Activated effector memory CD4-positive, alpha-beta T cell treated with anti-CD3 and anti-CD28 coated beads, Interleukin-2, amount 50 U/mL, for 16 hours (primary cell): ENCODE results near the gene GALNT17.
"Not testable (repeated sequence)": the region's sequence is repeated elsewhere in the genome, so short reads cannot be mapped to it uniquely, and the experiment has no call there.

Source experiments
- DNase-seq: peaks from one replicate; pipeline ENCODE4 v3.0.0-alpha.2; 2020

The GALNT17 gene

DNA sequence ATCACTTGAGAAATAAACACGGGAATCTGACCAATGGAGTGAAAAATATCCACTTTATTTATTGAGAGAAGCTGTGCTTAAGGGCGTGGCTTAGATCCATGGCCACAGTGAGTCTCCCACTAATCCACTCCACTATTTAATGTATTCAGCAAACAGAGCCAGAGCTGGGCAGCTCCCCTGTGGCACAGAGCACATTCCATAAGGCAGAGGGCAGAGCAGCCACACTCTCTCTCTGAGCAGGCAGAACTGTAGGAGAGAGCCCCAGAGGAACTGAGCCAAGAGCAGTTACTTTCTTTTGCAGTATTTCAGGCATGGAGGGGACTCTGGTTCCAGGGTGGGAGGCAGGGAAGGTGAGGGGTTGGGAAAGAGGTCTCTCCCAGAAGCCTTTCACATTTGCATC is 106.0 kb downstream of the GALNT17 start:
- DNase-seq, result no peak

- DNase-seq, result no peak
These were observed 106.8 kb downstream of the GALNT17 start for GRCh38 chr7:71238581-71239295.

DNA sequence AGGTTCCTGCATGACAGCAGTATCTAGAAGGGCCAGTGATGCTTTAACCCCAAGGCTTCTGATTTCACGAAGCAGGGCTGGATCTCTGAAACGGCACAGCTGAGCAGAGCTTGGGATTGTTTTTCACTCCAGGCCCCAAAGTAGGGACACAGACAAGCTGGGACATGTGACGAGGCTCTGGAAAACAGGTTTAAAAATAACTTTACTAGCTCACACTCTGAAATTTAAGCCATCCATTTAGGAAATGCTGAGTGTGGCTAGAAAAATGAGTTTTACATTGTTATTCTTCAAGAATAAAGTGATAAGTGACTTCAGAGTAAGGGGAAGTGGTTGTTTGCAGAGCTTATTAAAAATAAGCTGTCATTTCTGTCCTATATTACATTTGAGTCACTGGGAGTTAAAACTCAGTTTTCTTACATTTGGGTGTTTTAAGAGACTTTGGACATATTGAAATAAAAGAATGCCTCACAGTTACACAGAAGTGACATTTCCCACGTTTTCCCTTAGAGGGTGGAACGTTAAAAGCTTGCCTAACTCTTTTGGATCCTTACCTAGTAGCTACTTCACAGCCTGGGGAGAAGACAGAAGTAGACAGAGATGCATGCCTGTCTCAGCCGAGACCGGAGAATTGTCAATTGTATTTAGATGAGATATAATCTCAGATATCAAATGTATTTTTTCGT is 107.8 kb downstream of the GALNT17 start:
- no peak for DNase-seq

GRCh38 chr7:71243736-71244410 is 111.9 kb downstream of the GALNT17 start:
- DNase-seq, result no peak

DNA sequence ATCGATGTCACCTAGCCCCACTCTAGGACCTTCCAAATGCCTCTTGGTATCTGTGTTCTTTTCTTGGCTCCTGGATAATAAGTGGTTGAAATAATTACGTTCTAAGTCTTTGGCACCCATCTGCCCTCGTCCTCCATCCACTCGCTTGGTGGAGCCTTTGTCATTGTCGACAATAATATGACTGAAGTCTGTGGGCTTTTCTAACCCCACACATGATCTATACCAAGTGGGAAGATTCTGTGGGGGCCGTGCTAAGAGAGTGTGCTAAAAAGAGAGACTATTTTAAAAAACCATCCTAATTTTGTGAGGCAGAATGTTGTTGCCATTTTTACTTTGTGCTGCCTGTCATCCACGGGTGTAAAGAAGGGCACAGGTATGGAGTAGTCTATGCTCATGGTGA is 113.1 kb downstream of the GALNT17 start:
- no peak for DNase-seq

- DNase-seq, result no peak
These were observed 119.8 kb downstream of the GALNT17 start for GRCh38 chr7:71251706-71252105.

GRCh38 chr7:71254751-71255150 is 122.8 kb downstream of the GALNT17 start:
- no peak for DNase-seq

DNA sequence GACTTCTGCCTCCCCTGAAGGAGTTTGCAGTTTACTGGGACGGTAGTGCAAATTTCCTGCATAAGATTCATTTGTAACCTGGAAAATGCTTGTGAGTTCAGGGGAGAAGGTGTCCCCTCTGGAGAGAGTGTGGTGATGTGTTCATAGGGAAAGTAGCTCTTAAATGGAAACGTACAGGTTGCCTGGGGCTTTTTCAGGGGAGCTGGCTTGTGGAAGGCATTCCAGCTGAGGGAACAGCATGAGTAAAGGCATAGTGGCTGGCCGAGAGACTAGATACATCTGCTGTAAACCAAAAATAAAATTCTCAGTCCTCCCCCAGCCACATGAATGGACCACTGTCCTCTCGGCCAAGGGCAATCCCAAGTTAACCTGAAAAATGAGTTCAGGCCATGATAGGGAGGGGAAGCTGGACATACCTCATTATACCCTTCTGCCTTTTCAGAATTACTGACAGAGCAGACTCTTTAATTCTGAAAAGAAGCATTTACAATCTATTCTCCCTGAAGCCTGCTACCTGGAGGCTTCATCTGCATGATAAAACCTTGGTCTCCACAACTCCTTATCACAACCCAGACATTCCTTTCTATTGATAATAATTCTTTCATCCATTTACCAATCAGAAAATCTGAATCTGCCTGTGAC is 123.7 kb downstream of the GALNT17 start:
- DNase-seq, result no peak

DNA sequence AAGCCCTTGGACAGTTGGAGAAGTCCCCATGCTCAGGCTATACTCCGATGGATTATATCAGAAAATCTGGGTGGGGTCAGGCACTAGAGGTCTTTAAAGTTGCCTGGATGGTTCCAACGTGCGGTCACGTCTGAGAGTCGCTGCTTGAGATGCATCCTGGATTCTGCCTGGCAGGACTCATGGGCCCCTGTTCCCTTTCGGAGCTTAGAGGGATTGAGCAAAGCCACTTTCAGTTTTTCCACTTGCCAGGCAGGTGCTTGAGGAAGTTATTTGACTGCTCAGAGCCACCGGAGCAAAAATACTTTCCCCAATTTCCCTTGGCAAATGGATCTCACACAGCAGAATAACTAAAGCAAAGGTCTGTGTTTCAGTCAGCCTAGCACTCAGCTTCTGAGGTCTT is 129.1 kb downstream of the GALNT17 start:
- DNase-seq, result no peak

DNA sequence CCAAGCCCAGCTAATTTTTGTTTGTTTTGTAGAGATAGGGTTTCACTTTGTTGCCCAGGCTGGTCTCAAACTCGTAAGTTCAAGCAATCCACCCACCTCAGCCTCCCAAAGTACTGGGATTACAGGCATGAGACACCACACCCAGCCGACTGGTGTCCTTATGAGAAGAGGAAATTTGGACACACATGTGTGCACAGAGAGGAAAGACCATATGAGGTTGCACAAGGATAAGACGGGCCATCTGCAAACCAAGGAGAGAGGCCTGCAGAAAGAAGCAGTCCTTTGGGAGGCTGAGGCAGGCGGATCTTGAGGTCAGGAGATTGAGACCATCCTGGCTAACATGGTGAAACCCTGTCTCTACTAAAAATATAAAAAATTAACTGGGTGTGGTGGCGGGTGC is 130.9 kb downstream of the GALNT17 start:
- not testable (repeated sequence) for DNase-seq

GRCh38 chr7:71264005-71264404 is 132.1 kb downstream of the GALNT17 start:
- no peak for DNase-seq

- DNase-seq, result no peak
These were observed 135.0 kb downstream of the GALNT17 start for GRCh38 chr7:71266912-71267311.

DNA sequence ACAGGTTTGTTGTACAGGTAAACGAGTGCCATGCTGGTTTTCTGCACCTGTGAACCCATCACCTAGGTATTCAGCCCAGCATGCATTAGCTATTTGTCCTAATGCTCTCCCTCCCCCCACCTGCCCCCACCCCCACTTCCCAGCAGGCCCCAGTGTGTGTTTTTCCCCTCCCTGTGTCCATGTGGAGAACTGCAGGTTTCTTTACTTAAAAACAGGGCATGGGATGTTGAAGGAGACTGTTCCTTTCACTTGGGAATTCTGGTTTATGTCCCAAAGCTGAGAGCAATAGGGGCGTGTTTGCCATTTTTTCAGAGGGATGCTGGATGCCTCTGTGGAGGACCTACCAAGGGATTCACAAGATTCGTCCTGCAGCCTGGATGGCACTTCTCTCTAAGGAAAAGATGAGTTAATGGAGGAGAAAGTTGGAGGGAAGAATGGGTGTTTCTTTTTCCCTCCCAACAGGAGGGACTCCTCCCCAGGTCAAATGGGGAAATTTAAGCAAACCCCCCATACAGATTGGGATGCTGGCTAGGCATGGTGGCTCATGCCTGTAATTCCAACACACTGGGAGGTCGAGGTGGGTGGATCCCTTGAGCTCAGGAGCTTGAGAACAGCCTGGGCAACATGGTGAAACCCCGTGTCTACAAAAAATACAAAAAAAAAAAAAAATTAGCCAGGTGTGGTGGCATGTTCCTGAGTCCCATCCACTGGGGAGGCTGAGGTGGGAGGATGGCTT is 136.0 kb downstream of the GALNT17 start:
- no peak for DNase-seq

DNA sequence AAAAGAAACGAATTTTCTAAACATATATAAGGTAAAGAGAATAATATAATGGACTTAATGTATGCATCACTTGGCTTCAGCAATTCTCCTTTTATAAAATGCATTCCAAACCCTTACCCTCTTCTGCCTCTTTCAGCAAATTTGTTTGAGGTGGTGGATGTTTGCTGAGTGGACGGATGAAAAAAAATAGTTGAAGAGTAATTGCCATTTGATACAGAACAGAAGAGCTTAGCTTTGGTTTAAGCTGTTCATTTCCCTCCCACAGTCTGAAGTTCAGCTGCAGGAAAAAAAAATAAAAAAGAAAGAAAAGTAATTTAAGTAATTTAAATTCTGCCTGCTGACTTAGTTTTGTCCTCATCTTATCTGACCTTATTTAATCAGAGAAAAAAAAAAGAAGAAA is 138.6 kb downstream of the GALNT17 start:
- DNase-seq, result no peak

GRCh38 chr7:71271203-71271602 is 139.3 kb downstream of the GALNT17 start:
- DNase-seq, result no peak

- DNase-seq, result no peak
These were observed 140.9 kb downstream of the GALNT17 start for GRCh38 chr7:71272509-71273490.

GRCh38 chr7:71278257-71278656 is 146.3 kb downstream of the GALNT17 start:
- DNase-seq, result no peak

GRCh38 chr7:71281261-71281660 is 149.3 kb downstream of the GALNT17 start:
- no peak for DNase-seq

DNA sequence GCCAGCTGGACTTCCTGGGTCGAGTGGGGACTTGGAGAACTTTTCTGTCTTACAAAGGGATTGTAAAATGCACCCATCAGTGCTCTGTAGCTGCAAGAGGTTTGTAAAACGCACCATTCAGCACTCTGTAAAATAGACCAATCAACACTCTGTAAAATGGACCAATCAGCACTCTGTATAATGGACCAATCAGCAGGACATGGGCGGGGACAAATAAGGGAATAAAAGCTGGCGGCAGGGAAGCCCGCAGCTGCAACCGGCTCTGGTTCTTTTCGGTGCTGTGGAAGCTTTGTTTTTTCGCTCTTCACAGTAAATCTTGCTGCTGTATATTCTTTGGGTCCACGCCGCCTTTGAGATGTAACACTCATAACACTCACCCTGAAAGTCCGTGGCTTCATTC is 151.9 kb downstream of the GALNT17 start:
- DNase-seq, result no peak

DNA sequence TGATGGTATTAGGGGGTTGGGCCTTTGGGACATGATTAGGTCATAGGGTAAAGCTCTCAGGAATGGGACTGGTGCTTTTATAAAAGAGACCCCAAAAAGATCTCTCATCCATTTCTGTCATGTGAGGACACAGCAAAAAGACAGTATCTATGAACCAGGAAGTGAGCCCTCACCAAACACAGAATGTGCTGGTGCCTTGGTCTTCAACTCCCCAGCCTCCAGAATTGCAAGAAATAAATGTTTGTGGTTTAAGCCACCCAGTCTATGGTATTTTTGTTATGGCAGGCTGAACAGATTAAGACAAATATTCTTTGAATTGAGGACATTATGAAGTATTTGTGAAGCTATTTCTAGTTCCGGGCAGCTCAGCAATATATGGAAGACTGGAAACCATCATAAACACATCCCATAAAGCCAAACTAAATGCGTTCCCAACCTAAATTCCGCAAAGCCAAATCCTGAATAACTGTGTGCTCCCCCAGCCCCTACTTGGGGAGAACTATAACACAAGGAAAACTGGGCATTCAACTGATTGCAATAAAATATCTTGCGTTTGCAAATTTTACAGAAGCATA is 153.7 kb downstream of the GALNT17 start:
- no peak for DNase-seq

GRCh38 chr7:71286336-71286735 is 154.4 kb downstream of the GALNT17 start:
- DNase-seq, result no peak
